Measurements from ENCODE around the gene EID2. TPM values are rescaled to one million over a fixed set of nuclear protein-coding genes. Genes with fewer than 3 reads are reported as not detected.

Gene EID2
- total and polyA plus RNA-seq, 2 of the 13 experiments (the other 11 are each of a cell fraction or from before 2014, with no cell fraction given): 3.7 to 14.1 TPM

DNA sequence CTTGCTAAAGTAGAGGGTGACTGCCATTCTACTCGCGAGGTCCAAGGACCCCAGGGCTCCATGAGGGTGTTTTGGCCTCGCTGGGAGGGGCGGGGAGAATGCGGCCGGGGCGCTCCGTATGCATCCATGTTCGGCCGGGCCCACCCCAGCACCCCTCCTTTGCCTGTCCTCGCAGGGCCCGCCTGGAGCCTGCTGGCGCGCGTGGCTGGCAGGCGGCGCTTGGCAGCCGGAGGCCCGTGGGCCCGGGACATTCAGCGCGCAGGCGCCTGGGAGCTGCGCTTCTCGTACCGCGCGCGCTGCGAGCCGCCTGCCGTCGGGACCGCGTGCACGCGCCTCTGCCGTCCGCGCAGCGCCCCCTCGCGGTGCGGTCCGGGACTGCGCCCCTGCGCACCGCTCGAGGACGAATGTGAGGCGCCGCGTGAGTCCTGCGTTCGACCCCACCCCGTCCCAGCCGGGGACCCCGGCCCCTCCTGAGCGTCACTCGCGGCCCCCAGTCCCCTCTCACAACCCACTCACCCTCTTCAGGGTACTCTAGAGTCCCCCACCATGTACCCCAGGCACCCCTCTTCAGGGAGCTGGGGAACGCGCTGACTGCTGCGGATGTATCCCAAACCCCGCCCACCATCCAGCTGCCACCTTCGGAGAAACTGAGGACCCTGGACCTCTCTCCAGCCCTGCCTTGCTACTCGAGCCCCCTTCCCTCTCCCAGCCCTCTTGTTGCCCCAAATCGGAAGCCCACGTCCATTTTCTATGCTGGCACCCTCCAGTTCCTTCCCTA is 37.1 kb downstream of the EID2 start (continued):
- TF ChIP-seq GATA4 (IDR thresholded peaks at IDR 0.05; ENCODE audit: borderline replicate concordance, low read depth) (no peak), NFATC3 (CRISPR knock-in tag; IDR thresholded peaks at IDR 0.05) (0 out of 2 replicates have a peak, but pooled peaks have one; percentile 71), ZNF652 (CRISPR knock-in tag; IDR thresholded peaks at IDR 0.05; ENCODE audit: borderline replicate concordance, low read depth) (no peak), ADNP (CRISPR knock-in tag; IDR thresholded peaks at IDR 0.05) (no peak), REST (IDR thresholded peaks at IDR 0.05; ENCODE audit: borderline replicate concordance in 1 of 2, low read depth in 1 of 2, low read length in 2 of 2) (no peak), THAP11 (CRISPR knock-in tag; IDR thresholded peaks at IDR 0.05) (peak; percentile 61; the same call in 1 of the 2 replicates), IKZF4 (CRISPR knock-in tag; IDR thresholded peaks at IDR 0.05; ENCODE audit: borderline replicate concordance, low read depth, not compliant biosample characterization) (peak; percentile 99), ZNF460 (CRISPR knock-in tag; IDR thresholded peaks at IDR 0.05; ENCODE audit: borderline replicate concordance) (no peak), ZNF432 (CRISPR knock-in tag; IDR thresholded peaks at IDR 0.05; ENCODE audit: borderline replicate concordance) (no peak), ZNF235 (CRISPR knock-in tag; IDR thresholded peaks at IDR 0.05; ENCODE audit: borderline replicate concordance) (peak; percentile 86), ZNF34 (CRISPR knock-in tag; IDR thresholded peaks at IDR 0.05; ENCODE audit: borderline replicate concordance) (peak; percentile 64; the same call in 1 of the 2 replicates), ELF3 (CRISPR knock-in tag; IDR thresholded peaks at IDR 0.05) (peak; percentile 70), ZBTB46 (CRISPR knock-in tag; IDR thresholded peaks at IDR 0.05; ENCODE audit: borderline replicate concordance) (no peak), MLX (CRISPR knock-in tag; IDR thresholded peaks at IDR 0.05) (peak; percentile 46; the same call in 1 of the 2 replicates), ATRX (CRISPR knock-in tag; IDR thresholded peaks at IDR 0.05; ENCODE audit: borderline replicate concordance) (no peak), KAT7 (CRISPR knock-in tag; IDR thresholded peaks at IDR 0.05; ENCODE audit: borderline replicate concordance) (no peak), ZNF691 (CRISPR knock-in tag; IDR thresholded peaks at IDR 0.05; ENCODE audit: borderline replicate concordance, low read depth) (peak; percentile 94; the same call in 1 of the 2 replicates)
- TF ChIP-seq, protein P1, sequence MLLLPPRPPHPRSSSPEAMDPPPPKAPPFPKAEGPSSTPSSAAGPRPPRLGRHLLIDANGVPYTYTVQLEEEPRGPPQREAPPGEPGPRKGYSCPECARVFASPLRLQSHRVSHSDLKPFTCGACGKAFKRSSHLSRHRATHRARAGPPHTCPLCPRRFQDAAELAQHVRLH (CRISPR knock-in tag; IDR thresholded peaks at IDR 0.05; ENCODE audit: borderline replicate concordance, low read depth): peak; percentile 92; the same call in 1 of the 2 replicates
- TF ChIP-seq, protein P2, sequence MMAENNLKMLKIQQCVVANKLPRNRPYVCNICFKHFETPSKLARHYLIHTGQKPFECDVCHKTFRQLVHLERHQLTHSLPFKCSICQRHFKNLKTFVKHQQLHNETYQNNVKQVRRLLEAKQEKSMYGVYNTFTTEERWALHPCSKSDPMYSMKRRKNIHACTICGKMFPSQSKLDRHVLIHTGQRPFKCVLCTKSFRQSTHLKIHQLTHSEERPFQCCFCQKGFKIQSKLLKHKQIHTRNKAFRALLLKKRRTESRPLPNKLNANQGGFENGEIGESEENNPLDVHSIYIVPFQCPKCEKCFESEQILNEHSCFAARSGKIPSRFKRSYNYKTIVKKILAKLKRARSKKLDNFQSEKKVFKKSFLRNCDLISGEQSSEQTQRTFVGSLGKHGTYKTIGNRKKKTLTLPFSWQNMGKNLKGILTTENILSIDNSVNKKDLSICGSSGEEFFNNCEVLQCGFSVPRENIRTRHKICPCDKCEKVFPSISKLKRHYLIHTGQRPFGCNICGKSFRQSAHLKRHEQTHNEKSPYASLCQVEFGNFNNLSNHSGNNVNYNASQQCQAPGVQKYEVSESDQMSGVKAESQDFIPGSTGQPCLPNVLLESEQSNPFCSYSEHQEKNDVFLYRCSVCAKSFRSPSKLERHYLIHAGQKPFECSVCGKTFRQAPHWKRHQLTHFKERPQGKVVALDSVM (CRISPR knock-in tag; IDR thresholded peaks at IDR 0.05): no peak

Data from HepG2 (cell line).